Activated naive CD8-positive, alpha-beta T cell treated with anti-CD3 and anti-CD28 coated beads, Interleukin-2, amount 50 U/mL, for 24 hours (primary cell): Measurements from ENCODE around the gene MEA1.
"Not testable (repeated sequence)": the region's sequence is repeated elsewhere in the genome, so short reads cannot be mapped to it uniquely, and the experiment has no call there.

Source experiments
- ATAC-seq: fragments of 150-1000 bp; cut with Tn5 transposase; one replicate; pipeline ENCODE4 v1.10.0; 2021
- DNase-seq: peaks from one replicate; pipeline ENCODE4 v3.0.0; 2021
- H3K27ac Mint-ChIP-seq: one replicate; pipeline ENCODE4 v1.8.0; 2021; ENCODE audit warnings: mild to moderate bottlenecking, mixed read lengths
- H3K27me3 Mint-ChIP-seq: one replicate; pipeline ENCODE4 v1.8.0; 2021; ENCODE audit warnings: mixed read lengths
- H3K36me3 Mint-ChIP-seq: one replicate; pipeline ENCODE4 v1.8.0; 2021; ENCODE audit warnings: low read depth, mixed read lengths
- H3K4me1 Mint-ChIP-seq: one replicate; pipeline ENCODE4 v1.8.0; 2021; ENCODE audit warnings: mixed read lengths
- H3K4me3 Mint-ChIP-seq: one replicate; pipeline ENCODE4 v1.8.0; 2021; ENCODE audit warnings: mild to moderate bottlenecking, moderate library complexity, mixed read lengths
- H3K9me3 Mint-ChIP-seq: one replicate; pipeline ENCODE4 v1.8.0; 2021; ENCODE audit warnings: mixed read lengths

The MEA1 gene

GRCh38 chr6:43050981-43051380 is 37.2 kb upstream of the MEA1 start:
- Mint-ChIP-seq H3K4me3 (no peak overlapping the region), H3K27ac (no peak overlapping the region), H3K36me3 (peaks cover 33% of the 10 kb centered on the region), H3K27me3 (no peaks in the 10 kb centered on the region), H3K4me1 (peaks cover 29% of the 10 kb centered on the region), H3K9me3 (no peaks in the 10 kb centered on the region)
- DNase-seq (no peak), ATAC-seq (no peak)

- H3K27ac Mint-ChIP-seq, result no peak overlapping the region
- DNase-seq, result no peak
- H3K4me3 Mint-ChIP-seq, result no peak overlapping the region
These were observed 34.3 kb upstream of the MEA1 start for GRCh38 chr6:43047998-43048397.

GRCh38 chr6:43045371-43045930 is 31.7 kb upstream of the MEA1 start:
- Mint-ChIP-seq H3K27me3 (no peaks in the 10 kb centered on the region), H3K27ac (no peak overlapping the region), H3K4me3 (no peak overlapping the region), H3K9me3 (no peaks in the 10 kb centered on the region), H3K36me3 (peaks cover 22% of the 10 kb centered on the region), H3K4me1 (peaks cover under 1% of the 10 kb centered on the region)
- ATAC-seq, result no peak
- DNase-seq, result no peak

More at GRCh38 chr6:43047998-43048397, 34.3 kb upstream of the MEA1 start:
- Mint-ChIP-seq H3K4me1 (peaks cover 19% of the 10 kb centered on the region), H3K36me3 (peaks cover 20% of the 10 kb centered on the region), H3K9me3 (no peaks in the 10 kb centered on the region), H3K27me3 (no peaks in the 10 kb centered on the region)
- no peak for ATAC-seq

- no peaks in the 10 kb centered on the region for H3K9me3 Mint-ChIP-seq
- no peak overlapping the region for H3K27ac Mint-ChIP-seq
- peaks cover 22% of the 10 kb centered on the region for H3K36me3 Mint-ChIP-seq
- DNase-seq (no peak), ATAC-seq (no peak)
- H3K4me1 Mint-ChIP-seq, result no peaks in the 10 kb centered on the region
- no peak overlapping the region for H3K4me3 Mint-ChIP-seq
- no peaks in the 10 kb centered on the region for H3K27me3 Mint-ChIP-seq
These were observed 29.6 kb upstream of the MEA1 start for GRCh38 chr6:43043310-43043709.

- not testable (repeated sequence) for ATAC-seq, H3K27ac Mint-ChIP-seq, H3K4me1 Mint-ChIP-seq, DNase-seq, H3K4me3 Mint-ChIP-seq, H3K27me3 Mint-ChIP-seq, H3K9me3 Mint-ChIP-seq
- H3K36me3 Mint-ChIP-seq, result peaks cover 30% of the 10 kb centered on the region
These were observed 27.7 kb upstream of the MEA1 start for GRCh38 chr6:43041475-43041874.

- ATAC-seq (no peak), DNase-seq (no peak)
- H3K36me3 Mint-ChIP-seq, result peaks cover 28% of the 10 kb centered on the region
- no peaks in the 10 kb centered on the region for H3K9me3 Mint-ChIP-seq
- H3K4me1 Mint-ChIP-seq, result no peaks in the 10 kb centered on the region
- no peaks in the 10 kb centered on the region for H3K27me3 Mint-ChIP-seq
- H3K4me3 Mint-ChIP-seq, result no peak overlapping the region
- H3K27ac Mint-ChIP-seq, result no peak overlapping the region
These were observed 27.0 kb upstream of the MEA1 start for GRCh38 chr6:43040542-43041257.

- H3K4me1 Mint-ChIP-seq, result no peaks in the 10 kb centered on the region
- H3K27me3 Mint-ChIP-seq, result no peaks in the 10 kb centered on the region
- DNase-seq (no peak), ATAC-seq (no peak)
- H3K4me3 Mint-ChIP-seq, result no peak overlapping the region
- no peaks in the 10 kb centered on the region for H3K9me3 Mint-ChIP-seq
- H3K36me3 Mint-ChIP-seq, result peaks cover 31% of the 10 kb centered on the region
- H3K27ac Mint-ChIP-seq, result no peak overlapping the region
These were observed 25.0 kb upstream of the MEA1 start for GRCh38 chr6:43038727-43039126.

- Mint-ChIP-seq H3K36me3 (peaks cover 37% of the 10 kb centered on the region), H3K27ac (no peak overlapping the region), H3K4me3 (no peak overlapping the region), H3K4me1 (no peaks in the 10 kb centered on the region), H3K9me3 (no peaks in the 10 kb centered on the region), H3K27me3 (no peaks in the 10 kb centered on the region)
- ATAC-seq, result no peak
- no peak for DNase-seq
These were observed 24.0 kb upstream of the MEA1 start for GRCh38 chr6:43037706-43038105.

- no peaks in the 10 kb centered on the region for H3K27me3 Mint-ChIP-seq
- H3K36me3 Mint-ChIP-seq, result peaks cover 36% of the 10 kb centered on the region
- H3K9me3 Mint-ChIP-seq, result no peaks in the 10 kb centered on the region
- H3K4me1 Mint-ChIP-seq, result no peaks in the 10 kb centered on the region
- DNase-seq (no peak), ATAC-seq (no peak)
- H3K4me3 Mint-ChIP-seq, result no peak overlapping the region
- no peak overlapping the region for H3K27ac Mint-ChIP-seq
These were observed 23.5 kb upstream of the MEA1 start for GRCh38 chr6:43037197-43037596.

GRCh38 chr6:43036712-43037111 is 23.0 kb upstream of the MEA1 start:
- H3K36me3 Mint-ChIP-seq, result peaks cover 37% of the 10 kb centered on the region
- no peaks in the 10 kb centered on the region for H3K9me3 Mint-ChIP-seq
- ATAC-seq, result no peak
- H3K4me1 Mint-ChIP-seq, result no peaks in the 10 kb centered on the region
- H3K4me3 Mint-ChIP-seq, result no peak overlapping the region
- no peaks in the 10 kb centered on the region for H3K27me3 Mint-ChIP-seq
- no peak overlapping the region for H3K27ac Mint-ChIP-seq
- no peak for DNase-seq

- ATAC-seq (no peak), DNase-seq (no peak)
- H3K27me3 Mint-ChIP-seq, result no peaks in the 10 kb centered on the region
- H3K27ac Mint-ChIP-seq, result no peak overlapping the region
- H3K36me3 Mint-ChIP-seq, result peaks cover 39% of the 10 kb centered on the region
- no peak overlapping the region for H3K4me3 Mint-ChIP-seq
- no peaks in the 10 kb centered on the region for H3K9me3 Mint-ChIP-seq
- no peaks in the 10 kb centered on the region for H3K4me1 Mint-ChIP-seq
These were observed 21.9 kb upstream of the MEA1 start for GRCh38 chr6:43035495-43036194.

- no peak overlapping the region for H3K4me3 Mint-ChIP-seq
- no peak overlapping the region for H3K27ac Mint-ChIP-seq
- no peaks in the 10 kb centered on the region for H3K9me3 Mint-ChIP-seq
- ATAC-seq (no peak), DNase-seq (no peak)
- no peaks in the 10 kb centered on the region for H3K4me1 Mint-ChIP-seq
- no peaks in the 10 kb centered on the region for H3K27me3 Mint-ChIP-seq
- H3K36me3 Mint-ChIP-seq, result peaks cover 43% of the 10 kb centered on the region
These were observed 20.4 kb upstream of the MEA1 start for GRCh38 chr6:43034190-43034525.

GRCh38 chr6:43033496-43034189 is 19.9 kb upstream of the MEA1 start:
- Mint-ChIP-seq H3K4me3 (no peak overlapping the region), H3K36me3 (peaks cover 48% of the 10 kb centered on the region), H3K4me1 (no peaks in the 10 kb centered on the region), H3K9me3 (no peaks in the 10 kb centered on the region), H3K27me3 (no peaks in the 10 kb centered on the region), H3K27ac (no peak overlapping the region)
- no peak for ATAC-seq
- DNase-seq, result no peak

GRCh38 chr6:43032326-43032725 is 18.6 kb upstream of the MEA1 start:
- no peaks in the 10 kb centered on the region for H3K9me3 Mint-ChIP-seq
- H3K36me3 Mint-ChIP-seq, result peaks cover 45% of the 10 kb centered on the region
- ATAC-seq (no peak), DNase-seq (no peak)
- H3K4me1 Mint-ChIP-seq, result no peaks in the 10 kb centered on the region
- H3K27me3 Mint-ChIP-seq, result no peaks in the 10 kb centered on the region
- H3K27ac Mint-ChIP-seq, result no peak overlapping the region
- H3K4me3 Mint-ChIP-seq, result no peak overlapping the region

GRCh38 chr6:43029120-43029519 is 15.4 kb upstream of the MEA1 start:
- no peak overlapping the region for H3K4me3 Mint-ChIP-seq
- peaks cover 10% of the 10 kb centered on the region for H3K4me1 Mint-ChIP-seq
- H3K36me3 Mint-ChIP-seq, result peaks cover 54% of the 10 kb centered on the region
- no peaks in the 10 kb centered on the region for H3K9me3 Mint-ChIP-seq
- DNase-seq, result no peak
- H3K27ac Mint-ChIP-seq, result no peak overlapping the region
- no peaks in the 10 kb centered on the region for H3K27me3 Mint-ChIP-seq
- ATAC-seq, result no peak
